H1 (cell line): ENCODE data around the gene LOXL4. TPM values are rescaled to one million over a fixed set of nuclear protein-coding genes. Genes with fewer than 3 reads are reported as not detected.

Experiments used
- CHD7 ChIP-seq: fragments of 300-600 bp; sonication (generic); IDR thresholded peaks from 2 replicates; pipeline ENCODE4 v1.7.1; 2012; ENCODE audit warnings: low read length, moderate library complexity, mild to moderate bottlenecking, inconsistent platforms; ENCODE audit not compliant: insufficient replicate concordance
- TAF7 ChIP-seq: optimal IDR thresholded peaks from 2 replicates; pipeline ENCODE3; 2011; ENCODE audit warnings: low read depth, mild to moderate bottlenecking, inconsistent platforms, low read length, moderate library complexity, borderline replicate concordance
- polyA plus RNA-seq, 7 experiments: library from polyadenylated mRNA; depleted of rRNA in 3 of 7; stranded (reverse) in 5 of 7; unstranded in 2 of 7; fragments of >200 nt in 5 of 7; fragments of 200-250 nt in 2 of 7; gene quantifications; 1 replicate in 5 of 7; 2 replicates in 1 of 7; 4 replicates in 1 of 7; pipeline versions ENCODE4 v1.2.1 to v1.2.3, GENCODE V29; 2011 to 2013; ENCODE audit warnings: missing spikeins in 2 of 7, mixed read lengths in 2 of 7
- total RNA-seq: library from RNA; stranded (reverse); fragmentation: NEBNext Ultra II Directional; extraction: Animal tissue kit (Norgen Biotek cat#: 25700); gene quantifications from 2 replicates; pipeline ENCODE4 v1.2.1, GENCODE V29; 2021

The LOXL4 gene
- total and polyA plus RNA-seq, 2 of the 8 experiments (the other 6 are each of a cell fraction or from before 2014, with no cell fraction given): 0.13 to 0.27 TPM

- TF ChIP-seq CHD7 (no peak), TAF7 (no peak)
Observed at GRCh38 chr10:98261436-98262277, 6.3 kb downstream of the LOXL4 start (continued).
